Spleen (tissue), 7 donors: ENCODE results near the gene EFCAB12.

Experiments
- CTCF ChIP-seq, 11 experiments: fragments of 200-600 bp in 7 of 11; fragments of 450-650 bp in 4 of 11; sonication (generic) in 4 of 11; IDR thresholded peaks in 8 of 11; conservative IDR thresholded peaks in 3 of 11; 1 replicate in 7 of 11; 2 replicates in 4 of 11; pipeline versions ENCODE4 v1.4.0 to v1.8.0; 2016 to 2021; ENCODE audit warnings: antibody characterized with exemption in 11 of 11, inconsistent platforms in 4 of 11, mild to moderate bottlenecking in 1 of 11
- POLR2A ChIP-seq, 3 donors: fragments of 450-650 bp; IDR thresholded peaks; one replicate each; pipeline ENCODE4 v1.5.1; 2017; ENCODE audit warnings: antibody characterized with exemption in 3 of 3, mild to moderate bottlenecking in 1 of 3
- POLR2AphosphoS5 ChIP-seq, 3 donors: sonication (generic); formaldehyde crosslinking; IDR thresholded peaks; one replicate each; pipeline ENCODE4 v1.5.1; 2017; ENCODE audit warnings: antibody characterized with exemption in 3 of 3
- donor health status: DM: no; HTN: no; CAD: no; lungs with moderate emphysema.
- donor health status: DM: no; HTN: no; CAD: no.
- donor health status: DM: no; HTN: no; CAD: no.

- TF ChIP-seq CTCF (IDR thresholded peaks at IDR 0.05 in 8 of 11, conservative IDR thresholded peaks at IDR 0.05 in 3 of 11) (no peak), POLR2A (IDR thresholded peaks at IDR 0.05) (no peak), POLR2AphosphoS5 (IDR thresholded peaks at IDR 0.05) (no peak)
Observed at GRCh38 chr3:129371041-129371826, 57.2 kb downstream of the EFCAB12 start.
